H9 (cell line): ENCODE measurements around the gene TPP1. TPM values are rescaled to one million over a fixed set of nuclear protein-coding genes. Genes with fewer than 3 reads are reported as not detected.

Source experiments
- DNase-seq: peaks from one replicate; pipeline ENCODE4 v3.0.0-alpha.2; 2017
- H2AFZ ChIP-seq: one replicate; pipeline ENCODE4 v1.6.1; 2013; ENCODE audit warnings: mild to moderate bottlenecking, low read length, control low read depth, moderate library complexity
- H2AK5ac ChIP-seq: 2 replicates; pipeline ENCODE4 v1.6.1; 2013; ENCODE audit warnings: low read length, control low read depth, mixed read lengths; ENCODE audit not compliant: insufficient read length
- H2BK120ac ChIP-seq: one replicate; pipeline ENCODE4 v1.6.1; 2013; ENCODE audit warnings: low read depth, mild to moderate bottlenecking, low read length, control low read depth, inconsistent platforms; ENCODE audit not compliant: poor library complexity, severe bottlenecking
- H2BK12ac ChIP-seq: 2 replicates; pipeline ENCODE4 v1.6.1; 2013; ENCODE audit warnings: low read length, control low read depth, mixed read lengths, low read depth; ENCODE audit not compliant: insufficient read length
- H2BK15ac ChIP-seq: 2 replicates; pipeline ENCODE4 v1.6.1; 2013; ENCODE audit warnings: low read depth, low read length, control low read depth
- H2BK20ac ChIP-seq: one replicate; pipeline ENCODE4 v1.6.1; 2013; ENCODE audit warnings: low read depth, mild to moderate bottlenecking, low read length, control low read depth, inconsistent platforms; ENCODE audit not compliant: poor library complexity, severe bottlenecking
- H2BK5ac ChIP-seq: 2 replicates; pipeline ENCODE4 v1.6.1; 2013; ENCODE audit warnings: low read length, control low read depth, mixed read lengths; ENCODE audit not compliant: insufficient read length
- H3K14ac ChIP-seq: 2 replicates; pipeline ENCODE4 v1.6.1; 2013; ENCODE audit warnings: low read length, control low read depth; ENCODE audit not compliant: insufficient read depth
- H3K18ac ChIP-seq: 2 replicates; pipeline ENCODE4 v1.6.1; 2013; ENCODE audit warnings: low read depth, mild to moderate bottlenecking, mixed read lengths, low read length, control low read depth; ENCODE audit not compliant: insufficient read length
- H3K23ac ChIP-seq: 2 replicates; pipeline ENCODE4 v1.6.1; 2013; ENCODE audit warnings: low read length, control low read depth, mixed read lengths, low read depth; ENCODE audit not compliant: insufficient read length
- H3K23me2 ChIP-seq: 2 replicates; pipeline ENCODE4 v1.6.1; 2013; ENCODE audit warnings: low read depth, mild to moderate bottlenecking, mixed read lengths, low read length, control low read depth; ENCODE audit not compliant: insufficient read length, poor library complexity, severe bottlenecking
- H3K27ac ChIP-seq: 2 replicates; pipeline ENCODE4 v1.5.1; 2013; ENCODE audit warnings: low read length, control low read depth, mixed read lengths, low read depth; ENCODE audit not compliant: insufficient read length
- H3K27me3 ChIP-seq: 2 replicates; pipeline ENCODE4 v1.6.1; 2013; ENCODE audit warnings: low read length, control low read depth, inconsistent platforms; ENCODE audit not compliant: insufficient read depth
- H3K4ac ChIP-seq: 2 replicates; pipeline ENCODE4 v1.6.1; 2013; ENCODE audit warnings: low read depth, mild to moderate bottlenecking, control low read depth, inconsistent platforms, low read length, moderate library complexity
- H3K4me1 ChIP-seq: 2 replicates; pipeline ENCODE4 v1.6.1; 2013; ENCODE audit warnings: low read length, control low read depth, inconsistent platforms; ENCODE audit not compliant: insufficient read depth
- H3K4me2 ChIP-seq: 2 replicates; pipeline ENCODE4 v1.6.1; 2013; ENCODE audit warnings: low read length, control low read depth, mixed read lengths; ENCODE audit not compliant: insufficient read length, insufficient read depth
- H3K56ac ChIP-seq: 2 replicates; pipeline ENCODE4 v1.6.1; 2013; ENCODE audit warnings: low read depth, mild to moderate bottlenecking, mixed read lengths, low read length, control low read depth; ENCODE audit not compliant: insufficient read length
- H3K79me1 ChIP-seq: 2 replicates; pipeline ENCODE4 v1.6.1; 2013; ENCODE audit warnings: low read depth, mild to moderate bottlenecking, moderate library complexity, low read length, control low read depth, inconsistent platforms; ENCODE audit not compliant: insufficient read depth, poor library complexity, severe bottlenecking
- H3K79me2 ChIP-seq: 2 replicates; pipeline ENCODE4 v1.6.1; 2013; ENCODE audit warnings: low read length, control low read depth, inconsistent platforms; ENCODE audit not compliant: insufficient read depth
- H3K9ac ChIP-seq: 2 replicates; pipeline ENCODE4 v1.6.1; 2013; ENCODE audit warnings: low read length, control low read depth, mixed read lengths; ENCODE audit not compliant: insufficient read length; ENCODE audit errors: extremely low read depth
- H3K9me3 ChIP-seq: one replicate; pipeline ENCODE4 v1.6.1; 2013; ENCODE audit warnings: low read depth, low read length, inconsistent platforms; ENCODE audit not compliant: control insufficient read depth
- H3T11ph ChIP-seq: one replicate; pipeline ENCODE4 v1.6.1; 2013; ENCODE audit warnings: mild to moderate bottlenecking, low read length, control low read depth, inconsistent platforms
- H4K20me1 ChIP-seq: one replicate; pipeline ENCODE4 v1.6.1; 2013; ENCODE audit not compliant: control insufficient read depth, insufficient read length, insufficient read depth
- H4K5ac ChIP-seq: 2 replicates; pipeline ENCODE4 v1.6.1; 2013; ENCODE audit warnings: low read depth, mild to moderate bottlenecking, mixed read lengths, low read length, control low read depth; ENCODE audit not compliant: insufficient read length
- H4K8ac ChIP-seq: replicated peaks from 2 replicates; pipeline ENCODE4 v1.6.1; 2013; ENCODE audit warnings: low read length, control low read depth, mixed read lengths, low read depth; ENCODE audit not compliant: insufficient read length
- H4K91ac ChIP-seq: 2 replicates; pipeline ENCODE4 v1.6.1; 2013; ENCODE audit warnings: low read depth, mild to moderate bottlenecking, moderate library complexity, mixed read lengths, low read length, control low read depth; ENCODE audit not compliant: insufficient read length
- H3K27ac Mint-ChIP-seq, 3 experiments: 2 replicates in 2 of 3; 3 replicates in 1 of 3; pipeline ENCODE4 v1.8.0; 2020 to 2021; ENCODE audit warnings: mixed read lengths in 3 of 3, mild to moderate bottlenecking in 1 of 3, moderate library complexity in 1 of 3
- H3K27me3 Mint-ChIP-seq: 2 replicates; pipeline ENCODE4 v1.8.0; 2021; ENCODE audit warnings: low read depth, mild to moderate bottlenecking, moderate library complexity, mixed read lengths
- H3K36me3 Mint-ChIP-seq, 3 experiments: 2 replicates in 2 of 3; 3 replicates in 1 of 3; pipeline ENCODE4 v1.8.0; 2020 to 2021; ENCODE audit warnings: low read depth in 3 of 3, mixed read lengths in 3 of 3; ENCODE audit not compliant: insufficient read depth in 1 of 3
- H3K4me1 Mint-ChIP-seq, 2 experiments: 2 replicates each; pipeline ENCODE4 v1.8.0; 2020; ENCODE audit warnings: mixed read lengths in 2 of 2
- H3K4me3 Mint-ChIP-seq, 2 experiments: 2 replicates in 1 of 2; 3 replicates in 1 of 2; pipeline ENCODE4 v1.8.0; 2020 to 2021; ENCODE audit warnings: mild to moderate bottlenecking in 2 of 2, mixed read lengths in 2 of 2, moderate library complexity in 1 of 2
- H3K9me3 Mint-ChIP-seq, 2 experiments: 2 replicates in 1 of 2; 3 replicates in 1 of 2; pipeline ENCODE4 v1.8.0; 2020; ENCODE audit warnings: mild to moderate bottlenecking in 2 of 2, mixed read lengths in 2 of 2, moderate library complexity in 1 of 2
- WGBS: extraction: QIAGEN DNeasy Blood & Tissue Kit; methylation state at CpG from one replicate; pipeline ENCODE4 v1.1.7; 2013; ENCODE audit warnings: missing lambda C conversion rate, low lambda C conversion rate, mixed read lengths; ENCODE audit not compliant: insufficient read length; ENCODE audit errors: extremely low coverage; 5-methylcytosine and 5-hydroxymethylcytosine counted together
- total RNA-seq: library from RNA; stranded (reverse); gene quantifications from 2 replicates; pipeline ENCODE4 v1.2.1, GENCODE V29; 2021
- TF ChIP-seq, protein P1 (sequence below): fragments of 200-600 bp; sonication (generic); conservative IDR thresholded peaks from 3 replicates; pipeline ENCODE4 v1.8.0; 2021; ENCODE audit warnings: antibody characterized with exemption, mild to moderate bottlenecking

Gene TPP1
- total RNA-seq, 1 experiment from 2014 or later: 37.2 TPM

- no peak for DNase-seq
- Histone ChIP-seq H3K56ac (no peak overlapping the region), H2BK15ac (no peak overlapping the region), H2BK12ac (no peak overlapping the region), H2BK5ac (no peak overlapping the region), H3K27me3 (no peaks in the 10 kb centered on the region), H3K9ac (no peak overlapping the region), H4K5ac (no peak overlapping the region), H2AFZ (no peak overlapping the region), H3K14ac (no peak overlapping the region), H3K79me1 (no peaks in the 10 kb centered on the region), H2BK120ac (no peak overlapping the region), H3T11ph (no peak overlapping the region), H2AK5ac (no peak overlapping the region), H3K4me1 (no peaks in the 10 kb centered on the region), H3K9me3 (no peaks in the 10 kb centered on the region), H3K27ac (no peak overlapping the region), H3K79me2 (no peaks in the 10 kb centered on the region), H3K23me2 (peaks cover 20% of the 10 kb centered on the region), H2BK20ac (no peak overlapping the region), H3K23ac (no peak overlapping the region), H4K91ac (no peak overlapping the region), H3K4me2 (no peak overlapping the region), H3K4ac (no peak overlapping the region), H3K18ac (no peak overlapping the region), H4K20me1 (no peaks in the 10 kb centered on the region), H4K8ac (no peak overlapping the region)
- Mint-ChIP-seq H3K27ac (no peak overlapping the region), H3K27me3 (no peaks in the 10 kb centered on the region; the same call in 1 of the 2 replicates), H3K36me3 (peaks cover 15 to 33% (median 26%) of the 10 kb centered on the region in 3 experiments; a peak in 6 of 7 replicates), H3K9me3 (no peaks in the 10 kb centered on the region), H3K4me3 (no peak overlapping the region), H3K4me1 (peaks cover 9% of the 10 kb centered on the region in 2 experiments)
- WGBS: no CpG with 5 or more reads among the region's 5 CpGs
- TF ChIP-seq, protein P1, sequence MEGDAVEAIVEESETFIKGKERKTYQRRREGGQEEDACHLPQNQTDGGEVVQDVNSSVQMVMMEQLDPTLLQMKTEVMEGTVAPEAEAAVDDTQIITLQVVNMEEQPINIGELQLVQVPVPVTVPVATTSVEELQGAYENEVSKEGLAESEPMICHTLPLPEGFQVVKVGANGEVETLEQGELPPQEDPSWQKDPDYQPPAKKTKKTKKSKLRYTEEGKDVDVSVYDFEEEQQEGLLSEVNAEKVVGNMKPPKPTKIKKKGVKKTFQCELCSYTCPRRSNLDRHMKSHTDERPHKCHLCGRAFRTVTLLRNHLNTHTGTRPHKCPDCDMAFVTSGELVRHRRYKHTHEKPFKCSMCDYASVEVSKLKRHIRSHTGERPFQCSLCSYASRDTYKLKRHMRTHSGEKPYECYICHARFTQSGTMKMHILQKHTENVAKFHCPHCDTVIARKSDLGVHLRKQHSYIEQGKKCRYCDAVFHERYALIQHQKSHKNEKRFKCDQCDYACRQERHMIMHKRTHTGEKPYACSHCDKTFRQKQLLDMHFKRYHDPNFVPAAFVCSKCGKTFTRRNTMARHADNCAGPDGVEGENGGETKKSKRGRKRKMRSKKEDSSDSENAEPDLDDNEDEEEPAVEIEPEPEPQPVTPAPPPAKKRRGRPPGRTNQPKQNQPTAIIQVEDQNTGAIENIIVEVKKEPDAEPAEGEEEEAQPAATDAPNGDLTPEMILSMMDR: no peak
Observed at GRCh38 chr11:6615046-6615445, 4.2 kb downstream of the TPP1 start.
